ENCODE data around the gene SETD5. TPM values are rescaled to one million over a fixed set of nuclear protein-coding genes. Genes with fewer than 3 reads are reported as not detected.
A peak's percentile ranks its signal among the peaks of the same experiment; 100 is the strongest.

The SETD5 gene
- polyA plus RNA-seq, 2 of the 4 experiments (the other 2 are of a cell fraction): 41.7 to 92.3 TPM

DNA sequence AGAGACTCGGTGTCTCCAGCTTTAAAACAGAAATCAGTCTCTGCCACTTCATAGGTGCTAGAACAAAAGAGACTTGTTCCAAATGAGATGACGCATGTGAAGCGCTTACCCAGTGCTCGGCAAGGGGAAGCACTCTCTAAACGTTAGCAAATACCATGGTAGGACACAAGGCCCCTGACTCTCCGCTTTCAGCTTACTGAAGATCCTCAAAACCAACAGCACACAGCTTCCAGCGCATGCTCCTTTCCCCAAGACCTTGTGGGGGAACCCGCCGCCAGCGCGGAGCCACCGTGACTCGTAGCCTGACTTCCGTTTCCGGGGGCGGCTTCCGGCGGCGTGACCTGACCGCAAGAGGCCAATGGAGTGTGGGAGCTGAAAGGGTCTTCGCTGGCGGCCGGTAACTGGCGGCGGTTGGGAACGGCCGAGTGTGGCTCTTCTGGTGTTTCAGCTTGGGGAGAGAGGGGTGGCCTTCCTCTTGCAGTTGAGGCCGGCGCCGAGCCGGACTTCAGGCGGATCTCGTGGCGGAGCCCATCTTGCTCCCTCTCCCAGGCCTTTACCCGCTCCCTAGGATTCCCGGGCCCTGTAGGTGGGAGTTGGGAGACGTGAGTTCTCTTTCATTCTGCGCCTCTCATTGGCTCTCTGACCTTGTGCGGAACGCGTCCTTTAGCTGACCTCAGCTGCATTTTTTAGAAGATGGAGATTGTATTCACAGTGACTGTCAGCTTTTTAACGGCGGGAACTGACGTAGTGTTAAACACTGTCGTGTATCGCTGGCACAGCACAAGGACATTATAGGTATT lies 34.5 kb upstream of the SETD5 start, which contains the start of gene THUMPD3:
TSS of gene THUMPD3 (plus strand) at position 324 of the 800 bp plus-strand sequence. CDS start 2,015 bp downstream, outside the sequence.
- CTCF ChIA-PET: interaction anchor here (0.6 to 2.7 kb wide), 15 partner anchors 10 to 387 kb away, joined by 3 to 29 read pairs (median 4); no protein-coding TSS in a partner anchor
- ATAC-seq (peak; percentile 99 to 100), FAIRE-seq (peak; percentile 43), DNase-seq (ENCODE audit: low read depth in 1 of 2, low spot score in 1 of 2) (peak; percentile 88 to 95)
- POLR2A ChIA-PET: interaction anchor here (0.6 to 2.8 kb wide), 21 partner anchors 8 to 398 kb away, joined by 3 to 62 read pairs (median 4); partner anchors contain the start of genes OGG1 and SETD5
- H3K27ac ChIP-seq: peak within 1 kb of the TSS; percentile 90 to 93
- peak within 1 kb of the TSS; percentile 95 for H3K4me2 ChIP-seq
- peaks cover 19% of the 10 kb centered on the region for H3K4me1 ChIP-seq
- H3K4me3 ChIP-seq: peak within 1 kb of the TSS; percentile 81
- 1% methylated on average over 43 of the region's 46 CpGs for WGBS (ENCODE audit: missing lambda C conversion rate)
- H3K9me3 ChIP-seq: no peaks in the 10 kb centered on the region
- TF ChIP-seq TP53 (CRISPR knock-in tag; IDR thresholded peaks at IDR 0.05) (no peak), NPAS2 (CRISPR knock-in tag; IDR thresholded peaks at IDR 0.05; ENCODE audit: borderline replicate concordance) (no peak), KDM5A (IDR thresholded peaks at IDR 0.05) (peak; percentile 21; the same call in 1 of the 2 replicates), KDM1A (IDR thresholded peaks at IDR 0.05; ENCODE audit: low read depth) (no peak), NFE2L2 (conservative IDR thresholded peaks at IDR 0.05; ENCODE audit: low read length) (0 out of 2 replicates have a peak, but pooled peaks have one; percentile 39), HOXB5 (CRISPR knock-in tag; IDR thresholded peaks at IDR 0.05) (peak; percentile 82; the same call in 1 of the 2 replicates), ZFP36 (IDR thresholded peaks at IDR 0.05; ENCODE audit: borderline replicate concordance, partially characterized antibody) (no peak), HOXB13 (CRISPR knock-in tag; IDR thresholded peaks at IDR 0.05; ENCODE audit: low read depth) (no peak), EP300 (IDR thresholded peaks at IDR 0.05) (no peak), RNF2 (IDR thresholded peaks at IDR 0.05; ENCODE audit: borderline replicate concordance, low read depth) (no peak), EHMT2 (IDR thresholded peaks at IDR 0.05; ENCODE audit: low read depth) (no peak), NR3C1 (IDR thresholded peaks at IDR 0.05) (no peak), PHF8 (IDR thresholded peaks at IDR 0.05; ENCODE audit: borderline replicate concordance, low read depth) (peak; percentile 96), TFCP2L1 (CRISPR knock-in tag; IDR thresholded peaks at IDR 0.05) (no peak), SREBF2 (IDR thresholded peaks at IDR 0.05) (0 out of 2 replicates have a peak, but pooled peaks have one; percentile 7), CEBPB (IDR thresholded peaks at IDR 0.05) (no peak), FOSB (CRISPR knock-in tag; IDR thresholded peaks at IDR 0.05) (0 out of 2 replicates have a peak, but pooled peaks have one; percentile 20), CHD2 (IDR thresholded peaks at IDR 0.05; ENCODE audit: low read length, partially characterized antibody) (no peak), HDAC2 (IDR thresholded peaks at IDR 0.05) (no peak), HEYL (CRISPR knock-in tag; IDR thresholded peaks at IDR 0.05) (0 out of 2 replicates have a peak, but pooled peaks have one; percentile 32), ZSCAN20 (CRISPR knock-in tag; IDR thresholded peaks at IDR 0.05) (no peak), MAFK (IDR thresholded peaks at IDR 0.05; ENCODE audit: partially characterized antibody) (peak; percentile 96), HOXA7 (CRISPR knock-in tag; IDR thresholded peaks at IDR 0.05) (no peak), RCOR1 (IDR thresholded peaks at IDR 0.05; ENCODE audit: low read depth, low read length) (no peak), CHD4 (IDR thresholded peaks at IDR 0.05; ENCODE audit: borderline replicate concordance) (no peak)
- TF ChIP-seq, protein P1, sequence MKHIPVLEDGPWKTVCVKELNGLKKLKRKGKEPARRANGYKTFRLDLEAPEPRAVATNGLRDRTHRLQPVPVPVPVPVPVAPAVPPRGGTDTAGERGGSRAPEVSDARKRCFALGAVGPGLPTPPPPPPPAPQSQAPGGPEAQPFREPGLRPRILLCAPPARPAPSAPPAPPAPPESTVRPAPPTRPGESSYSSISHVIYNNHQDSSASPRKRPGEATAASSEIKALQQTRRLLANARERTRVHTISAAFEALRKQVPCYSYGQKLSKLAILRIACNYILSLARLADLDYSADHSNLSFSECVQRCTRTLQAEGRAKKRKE (CRISPR knock-in tag; IDR thresholded peaks at IDR 0.05; ENCODE audit: low read depth): peak; percentile 35; the same call in 1 of the 2 replicates
- TF ChIP-seq, protein P2, sequence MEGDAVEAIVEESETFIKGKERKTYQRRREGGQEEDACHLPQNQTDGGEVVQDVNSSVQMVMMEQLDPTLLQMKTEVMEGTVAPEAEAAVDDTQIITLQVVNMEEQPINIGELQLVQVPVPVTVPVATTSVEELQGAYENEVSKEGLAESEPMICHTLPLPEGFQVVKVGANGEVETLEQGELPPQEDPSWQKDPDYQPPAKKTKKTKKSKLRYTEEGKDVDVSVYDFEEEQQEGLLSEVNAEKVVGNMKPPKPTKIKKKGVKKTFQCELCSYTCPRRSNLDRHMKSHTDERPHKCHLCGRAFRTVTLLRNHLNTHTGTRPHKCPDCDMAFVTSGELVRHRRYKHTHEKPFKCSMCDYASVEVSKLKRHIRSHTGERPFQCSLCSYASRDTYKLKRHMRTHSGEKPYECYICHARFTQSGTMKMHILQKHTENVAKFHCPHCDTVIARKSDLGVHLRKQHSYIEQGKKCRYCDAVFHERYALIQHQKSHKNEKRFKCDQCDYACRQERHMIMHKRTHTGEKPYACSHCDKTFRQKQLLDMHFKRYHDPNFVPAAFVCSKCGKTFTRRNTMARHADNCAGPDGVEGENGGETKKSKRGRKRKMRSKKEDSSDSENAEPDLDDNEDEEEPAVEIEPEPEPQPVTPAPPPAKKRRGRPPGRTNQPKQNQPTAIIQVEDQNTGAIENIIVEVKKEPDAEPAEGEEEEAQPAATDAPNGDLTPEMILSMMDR (IDR thresholded peaks at IDR 0.05): no peak
- TF ChIP-seq, protein P3, sequence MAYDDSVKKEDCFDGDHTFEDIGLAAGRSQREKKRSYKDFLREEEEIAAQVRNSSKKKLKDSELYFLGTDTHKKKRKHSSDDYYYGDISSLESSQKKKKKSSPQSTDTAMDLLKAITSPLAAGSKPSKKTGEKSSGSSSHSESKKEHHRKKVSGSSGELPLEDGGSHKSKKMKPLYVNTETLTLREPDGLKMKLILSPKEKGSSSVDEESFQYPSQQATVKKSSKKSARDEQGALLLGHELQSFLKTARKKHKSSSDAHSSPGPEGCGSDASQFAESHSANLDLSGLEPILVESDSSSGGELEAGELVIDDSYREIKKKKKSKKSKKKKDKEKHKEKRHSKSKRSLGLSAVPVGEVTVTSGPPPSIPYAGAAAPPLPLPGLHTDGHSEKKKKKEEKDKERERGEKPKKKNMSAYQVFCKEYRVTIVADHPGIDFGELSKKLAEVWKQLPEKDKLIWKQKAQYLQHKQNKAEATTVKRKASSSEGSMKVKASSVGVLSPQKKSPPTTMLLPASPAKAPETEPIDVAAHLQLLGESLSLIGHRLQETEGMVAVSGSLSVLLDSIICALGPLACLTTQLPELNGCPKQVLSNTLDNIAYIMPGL (CRISPR knock-in tag; IDR thresholded peaks at IDR 0.05; ENCODE audit: borderline replicate concordance): no peak
- TF ChIP-seq, protein P4, sequence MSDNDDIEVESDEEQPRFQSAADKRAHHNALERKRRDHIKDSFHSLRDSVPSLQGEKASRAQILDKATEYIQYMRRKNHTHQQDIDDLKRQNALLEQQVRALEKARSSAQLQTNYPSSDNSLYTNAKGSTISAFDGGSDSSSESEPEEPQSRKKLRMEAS (IDR thresholded peaks at IDR 0.05): peak; percentile 98
- TF ChIP-seq, protein P5, sequence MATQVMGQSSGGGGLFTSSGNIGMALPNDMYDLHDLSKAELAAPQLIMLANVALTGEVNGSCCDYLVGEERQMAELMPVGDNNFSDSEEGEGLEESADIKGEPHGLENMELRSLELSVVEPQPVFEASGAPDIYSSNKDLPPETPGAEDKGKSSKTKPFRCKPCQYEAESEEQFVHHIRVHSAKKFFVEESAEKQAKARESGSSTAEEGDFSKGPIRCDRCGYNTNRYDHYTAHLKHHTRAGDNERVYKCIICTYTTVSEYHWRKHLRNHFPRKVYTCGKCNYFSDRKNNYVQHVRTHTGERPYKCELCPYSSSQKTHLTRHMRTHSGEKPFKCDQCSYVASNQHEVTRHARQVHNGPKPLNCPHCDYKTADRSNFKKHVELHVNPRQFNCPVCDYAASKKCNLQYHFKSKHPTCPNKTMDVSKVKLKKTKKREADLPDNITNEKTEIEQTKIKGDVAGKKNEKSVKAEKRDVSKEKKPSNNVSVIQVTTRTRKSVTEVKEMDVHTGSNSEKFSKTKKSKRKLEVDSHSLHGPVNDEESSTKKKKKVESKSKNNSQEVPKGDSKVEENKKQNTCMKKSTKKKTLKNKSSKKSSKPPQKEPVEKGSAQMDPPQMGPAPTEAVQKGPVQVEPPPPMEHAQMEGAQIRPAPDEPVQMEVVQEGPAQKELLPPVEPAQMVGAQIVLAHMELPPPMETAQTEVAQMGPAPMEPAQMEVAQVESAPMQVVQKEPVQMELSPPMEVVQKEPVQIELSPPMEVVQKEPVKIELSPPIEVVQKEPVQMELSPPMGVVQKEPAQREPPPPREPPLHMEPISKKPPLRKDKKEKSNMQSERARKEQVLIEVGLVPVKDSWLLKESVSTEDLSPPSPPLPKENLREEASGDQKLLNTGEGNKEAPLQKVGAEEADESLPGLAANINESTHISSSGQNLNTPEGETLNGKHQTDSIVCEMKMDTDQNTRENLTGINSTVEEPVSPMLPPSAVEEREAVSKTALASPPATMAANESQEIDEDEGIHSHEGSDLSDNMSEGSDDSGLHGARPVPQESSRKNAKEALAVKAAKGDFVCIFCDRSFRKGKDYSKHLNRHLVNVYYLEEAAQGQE (IDR thresholded peaks at IDR 0.05): no peak; the same call in 1 of the 2 replicates
- TF ChIP-seq, protein P6, sequence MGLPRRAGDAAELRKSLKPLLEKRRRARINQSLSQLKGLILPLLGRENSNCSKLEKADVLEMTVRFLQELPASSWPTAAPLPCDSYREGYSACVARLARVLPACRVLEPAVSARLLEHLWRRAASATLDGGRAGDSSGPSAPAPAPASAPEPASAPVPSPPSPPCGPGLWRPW (IDR thresholded peaks at IDR 0.05): no peak

Measured in A549 (cell line).